NOMO-1 treated with DMSO at 0.1 percent for 48 hours (cell line): ENCODE results near the gene CAMK2B.

ENCODE experiments used
- DNase-seq: peaks from one replicate; lab custom pipeline; 2025; ENCODE audit not compliant: unreplicated experiment; lab: John Stamatoyannopoulos, UW

Gene CAMK2B

DNA sequence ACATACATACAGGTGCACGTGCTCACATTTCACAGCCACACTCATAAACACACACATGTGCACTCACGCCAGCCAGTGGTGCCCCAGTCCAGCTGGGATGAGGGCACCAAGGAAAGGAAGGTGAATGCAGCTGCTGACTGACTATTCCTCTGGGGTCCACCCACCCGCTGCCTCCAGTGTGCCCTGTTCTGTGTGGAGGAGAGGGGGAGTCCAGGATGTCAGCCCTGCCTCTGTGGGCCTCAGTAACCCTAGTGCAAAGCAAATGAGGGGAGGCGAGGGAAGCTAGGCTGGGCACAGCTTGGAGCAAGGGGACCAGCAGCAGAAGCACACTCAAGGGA is 67.0 kb downstream of the CAMK2B start:
- DNase-seq: no peak

DNA sequence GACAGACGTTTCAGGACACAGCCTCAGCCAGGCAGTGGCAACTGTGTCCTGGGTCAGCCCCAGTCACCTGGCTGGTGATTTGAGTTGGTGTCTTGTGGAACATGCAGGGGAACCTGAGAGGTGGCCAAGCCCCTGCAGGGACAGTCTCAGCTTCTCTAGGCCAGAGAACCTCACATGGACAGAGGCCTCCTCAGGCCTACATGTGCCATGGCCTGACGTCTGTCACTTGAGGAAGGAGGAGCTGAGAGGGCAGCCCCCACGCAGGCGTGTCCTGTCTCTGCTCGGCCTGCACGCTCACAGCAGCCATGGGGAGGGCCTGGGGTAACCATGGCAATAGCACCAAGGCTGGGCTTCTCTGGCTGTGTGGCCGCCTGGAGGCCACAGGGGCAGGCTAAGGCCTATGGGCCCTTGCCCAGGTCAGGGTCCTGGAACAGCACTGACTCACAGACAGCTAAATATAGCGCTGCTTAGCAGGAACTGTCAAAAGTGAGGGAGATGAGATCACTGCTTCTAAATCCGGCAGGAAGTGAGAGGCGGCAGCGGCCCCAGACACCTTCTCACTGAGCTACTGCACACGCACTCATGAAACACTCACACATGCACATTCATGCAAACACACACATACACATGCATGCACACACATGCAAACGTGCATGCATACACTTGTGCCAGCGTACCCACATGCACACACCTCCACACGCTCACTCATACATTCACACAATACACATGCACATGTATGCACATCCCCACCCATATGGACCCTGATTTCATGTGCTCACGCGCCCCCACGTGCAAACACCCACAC is 67.6 kb downstream of the CAMK2B start:
- DNase-seq: peak; percentile 89

DNA sequence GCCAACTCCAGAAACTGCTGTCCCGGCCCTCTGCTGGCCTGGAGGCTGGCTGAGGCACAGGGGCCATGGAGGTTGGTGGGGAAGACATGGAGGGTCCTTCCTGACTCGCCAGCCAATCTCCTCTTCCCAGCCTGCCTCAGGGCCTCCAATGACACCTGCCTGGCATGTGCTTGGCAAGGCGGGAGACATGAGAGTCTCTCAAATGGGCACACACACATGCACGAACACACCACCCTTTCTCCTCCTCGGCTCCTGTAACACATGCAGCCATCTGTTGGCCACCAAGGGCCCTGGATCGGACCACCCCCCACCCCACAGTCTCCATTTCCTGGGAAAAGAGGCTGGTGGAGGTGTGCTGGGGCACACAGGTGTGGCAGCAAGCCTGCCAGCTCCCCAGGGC is 68.2 kb downstream of the CAMK2B start:
- DNase-seq: no peak

DNA sequence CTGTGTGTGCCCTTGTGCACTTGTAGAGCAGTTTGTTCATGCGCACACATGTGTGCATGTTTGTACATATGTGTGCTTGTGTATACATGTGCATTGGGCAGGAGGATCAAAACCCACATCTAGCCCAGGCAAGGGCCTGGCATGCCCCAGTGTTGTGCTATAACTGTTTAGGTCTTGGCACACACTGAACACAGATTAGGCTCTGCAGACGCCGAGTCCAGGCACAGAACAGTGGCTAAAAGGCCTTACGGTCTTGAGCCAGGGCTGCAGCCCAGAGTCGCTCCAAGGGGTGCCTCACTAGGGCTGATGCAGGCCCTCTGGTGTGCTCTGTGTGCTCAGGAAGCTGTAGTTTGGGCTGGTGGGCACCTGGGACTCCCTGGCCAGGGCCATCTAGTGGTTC is 68.9 kb downstream of the CAMK2B start:
- DNase-seq: no peak

DNA sequence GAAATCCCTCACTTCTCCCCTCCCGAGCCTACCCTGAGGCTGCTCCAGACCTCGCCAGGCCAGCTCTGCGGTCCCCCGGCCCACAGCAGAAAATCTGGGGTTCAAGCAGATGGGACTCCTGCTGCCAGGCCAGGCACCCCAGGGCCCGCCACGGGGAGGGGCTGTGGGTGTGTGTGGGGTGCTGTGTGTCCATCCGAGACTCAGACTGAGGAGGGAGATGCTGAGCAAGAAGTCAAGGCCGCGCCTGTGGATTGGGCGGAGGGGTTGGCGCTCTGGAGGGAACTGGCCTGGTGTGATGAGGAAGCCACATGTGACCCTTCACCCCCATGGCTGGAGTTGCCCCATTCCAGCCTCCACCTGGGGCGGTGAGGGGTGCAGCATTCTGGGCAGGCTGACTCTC is 73.5 kb downstream of the CAMK2B start:
- no peak for DNase-seq

DNA sequence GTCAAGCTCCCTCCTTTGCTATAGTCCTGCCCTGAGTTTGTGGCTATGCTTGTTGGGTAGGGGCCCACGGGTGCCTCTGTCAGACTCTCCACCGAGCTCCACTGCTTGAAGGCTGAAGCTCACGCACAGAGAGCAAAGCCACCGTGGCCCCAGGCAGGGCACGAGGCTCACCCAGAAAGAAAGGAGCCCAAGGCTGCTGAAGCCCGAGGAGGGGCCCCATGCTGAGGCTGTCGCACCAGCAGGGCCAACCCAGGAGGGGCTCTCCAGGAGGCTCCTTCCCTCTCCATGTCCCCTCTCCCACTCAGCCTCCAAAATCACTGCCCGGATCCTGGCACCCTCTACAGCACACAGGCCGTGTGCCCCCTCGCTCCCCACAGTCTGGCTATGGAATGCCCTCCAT is 74.1 kb downstream of the CAMK2B start:
- DNase-seq: no peak

DNA sequence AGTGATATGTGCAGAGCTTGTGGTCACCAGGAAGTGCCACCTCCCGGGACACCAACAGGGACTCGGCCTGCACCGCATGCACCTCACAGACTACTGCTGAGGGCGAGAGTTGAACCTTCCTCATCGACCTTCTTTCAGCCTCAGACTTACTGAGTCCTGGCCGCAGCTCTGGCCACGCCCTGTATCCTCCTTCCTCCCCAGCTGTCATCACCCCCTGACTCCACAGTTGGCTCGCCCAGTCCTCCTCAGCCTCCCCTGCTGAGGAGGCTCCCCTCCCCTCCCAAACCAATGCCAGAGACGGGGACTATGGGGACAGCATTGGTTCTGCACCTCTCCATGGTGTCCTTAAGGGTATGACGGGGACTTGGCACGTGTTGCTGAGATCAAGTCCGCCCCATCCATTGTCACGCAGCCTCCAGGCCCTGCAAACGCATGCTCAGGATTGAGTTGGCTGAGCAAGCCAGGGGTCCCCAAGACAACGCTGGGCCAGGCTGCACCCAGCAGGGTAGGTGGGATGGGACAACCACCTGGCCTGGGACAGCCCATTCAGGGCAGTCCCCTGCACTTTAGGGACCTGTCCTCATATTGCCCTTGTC is 75.7 kb downstream of the CAMK2B start:
- DNase-seq: no peak

DNA sequence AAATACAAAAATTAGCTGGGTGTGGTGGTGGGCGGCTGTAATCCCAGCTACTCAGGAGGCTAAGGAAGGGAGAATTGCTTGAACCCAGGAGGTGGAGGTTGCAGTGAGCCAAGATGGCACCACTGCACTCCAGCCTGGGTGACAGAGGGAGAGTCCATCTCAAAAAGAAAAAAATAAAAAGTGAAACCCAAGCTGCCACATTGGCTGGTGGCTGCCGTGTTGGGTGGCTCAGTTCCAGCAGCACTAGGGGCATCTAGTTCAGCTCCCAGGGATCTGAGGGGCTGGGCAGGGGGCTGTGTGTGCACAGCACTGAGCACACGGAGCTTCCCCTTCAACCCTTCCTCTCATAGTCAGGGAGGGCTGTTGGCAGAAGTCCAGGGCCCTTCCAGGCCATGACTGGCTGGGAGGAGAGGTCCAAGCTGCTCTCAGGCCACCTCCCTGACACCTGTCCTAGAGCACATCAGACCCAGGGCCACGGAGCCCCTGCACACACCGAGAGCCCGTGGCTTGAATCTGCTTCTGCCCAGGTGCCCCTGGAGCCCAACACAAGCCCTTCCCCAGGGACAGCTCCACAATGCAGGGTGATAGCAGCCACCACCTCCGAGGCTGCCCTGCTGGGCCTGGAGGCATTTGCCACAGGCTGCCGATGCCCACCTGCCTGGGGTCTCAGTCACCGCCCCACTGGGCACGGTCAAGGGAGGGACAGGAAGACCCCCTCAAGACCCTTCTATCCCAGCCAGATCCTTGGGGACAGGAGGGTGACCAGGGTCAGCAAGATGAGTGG is 77.3 kb downstream of the CAMK2B start:
- DNase-seq: no peak

DNA sequence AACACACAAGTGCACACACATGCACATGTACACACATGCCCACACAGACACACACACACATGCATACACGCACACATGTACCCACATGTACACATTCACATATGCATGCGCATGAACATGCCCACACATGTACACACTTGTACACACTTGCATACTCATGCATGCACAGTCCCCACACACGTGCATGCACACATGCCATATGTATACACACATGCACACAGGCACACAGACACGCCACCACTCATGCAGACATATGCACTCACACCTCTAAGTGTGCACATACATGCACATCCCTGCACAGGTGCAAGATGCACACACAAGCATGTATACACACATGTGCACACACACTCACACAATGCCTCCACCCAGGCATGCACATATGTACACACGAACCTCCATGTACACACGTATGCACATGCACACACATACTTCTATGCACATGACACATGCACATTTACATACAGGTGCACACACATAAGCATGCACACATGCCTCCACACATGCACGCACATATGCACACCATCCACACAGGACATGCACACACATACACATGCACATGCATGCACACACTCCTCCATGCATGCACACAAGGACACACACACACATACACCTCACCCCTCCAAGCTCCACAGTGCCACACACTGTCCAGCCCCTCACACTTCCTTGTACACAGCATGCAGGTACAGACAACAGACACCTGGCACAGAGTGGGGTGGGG is 78.8 kb downstream of the CAMK2B start:
- DNase-seq: no peak

DNA sequence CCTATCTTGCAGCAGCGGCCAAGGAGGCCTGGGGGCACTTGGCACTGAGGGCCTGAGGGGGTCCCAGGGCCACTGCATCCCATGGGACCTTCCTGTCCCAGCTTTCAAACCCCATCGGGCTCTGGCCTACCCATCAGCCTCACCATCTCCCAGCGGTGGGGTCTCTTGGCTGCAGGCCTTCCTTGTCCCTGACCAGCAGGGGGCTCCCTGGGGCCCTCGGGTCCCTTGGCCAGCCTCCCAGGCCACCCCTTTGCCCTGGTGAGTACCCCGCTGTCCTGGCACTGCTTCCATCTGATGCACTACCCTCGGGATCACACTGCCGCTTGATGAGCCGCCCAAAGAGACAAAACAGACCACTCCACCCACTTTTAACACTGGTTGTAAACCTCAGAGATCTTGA is 81.1 kb downstream of the CAMK2B start:
- peak; percentile 5 for DNase-seq

DNA sequence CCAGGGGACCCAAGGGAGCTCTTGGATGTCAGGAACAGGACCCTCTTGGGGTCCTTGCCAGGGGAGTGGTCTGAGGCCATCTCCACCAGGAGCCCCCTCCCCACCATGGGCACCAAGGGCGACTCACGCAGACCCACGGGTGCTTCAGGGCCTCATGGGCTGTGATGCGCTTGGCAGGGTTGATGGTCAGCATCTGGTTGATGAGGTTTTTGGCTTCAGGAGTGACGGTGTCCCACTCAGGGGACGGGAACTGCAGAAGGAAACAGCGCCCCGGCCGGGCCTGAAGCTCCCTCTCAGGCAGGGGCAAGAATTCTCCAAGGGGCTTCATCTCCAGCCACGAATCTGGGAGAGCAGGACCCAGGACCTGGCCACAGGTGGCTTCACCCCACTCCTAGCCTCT is 83.3 kb downstream of the CAMK2B start:
- DNase-seq: no peak

DNA sequence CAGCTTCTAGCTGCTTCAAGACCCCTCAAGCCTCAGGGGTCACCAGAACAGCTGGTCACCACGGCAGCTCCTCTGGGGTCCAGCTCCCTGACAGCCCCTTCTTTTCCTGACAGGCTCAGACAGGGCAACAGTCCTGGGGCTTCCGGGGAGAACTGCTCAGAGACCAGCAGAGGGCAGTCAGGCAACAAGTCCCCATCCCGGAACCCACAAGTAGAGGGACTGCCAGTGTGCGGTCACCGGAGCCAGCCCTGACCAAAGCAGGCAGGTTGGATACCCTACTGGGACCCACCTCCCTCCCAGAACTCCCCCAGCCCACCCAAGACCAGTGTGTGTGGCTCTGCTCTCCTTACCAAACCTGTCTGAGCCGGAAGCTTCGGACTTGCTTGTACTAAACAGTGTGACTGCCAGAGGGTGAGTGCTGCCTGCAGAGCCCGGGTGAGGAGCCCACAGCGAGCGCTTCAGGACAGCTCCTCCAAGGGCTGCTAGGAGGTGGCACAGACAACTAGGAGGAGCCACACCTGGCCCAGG is 84.3 kb downstream of the CAMK2B start:
- peak; percentile 80 for DNase-seq

DNA sequence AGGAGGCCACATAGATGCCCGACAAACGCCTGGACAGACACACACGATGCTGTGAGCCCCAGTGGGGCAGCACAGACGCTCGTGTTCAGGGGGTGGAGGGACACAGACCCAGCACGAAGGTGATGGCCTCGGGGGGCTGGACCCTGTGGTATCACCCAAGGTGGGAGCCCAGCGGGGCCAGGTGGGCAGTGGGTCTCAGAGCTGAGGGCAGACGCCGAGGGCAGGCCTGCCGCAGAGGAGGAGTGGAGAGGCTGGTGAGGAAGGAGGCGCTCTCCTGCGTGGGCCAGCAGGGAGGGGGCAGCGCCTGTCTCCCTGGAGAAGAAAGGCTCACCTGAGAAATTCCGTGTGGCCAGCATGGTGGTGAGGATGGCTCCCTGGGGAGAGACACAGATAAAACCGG is 85.0 kb downstream of the CAMK2B start:
- DNase-seq: no peak

DNA sequence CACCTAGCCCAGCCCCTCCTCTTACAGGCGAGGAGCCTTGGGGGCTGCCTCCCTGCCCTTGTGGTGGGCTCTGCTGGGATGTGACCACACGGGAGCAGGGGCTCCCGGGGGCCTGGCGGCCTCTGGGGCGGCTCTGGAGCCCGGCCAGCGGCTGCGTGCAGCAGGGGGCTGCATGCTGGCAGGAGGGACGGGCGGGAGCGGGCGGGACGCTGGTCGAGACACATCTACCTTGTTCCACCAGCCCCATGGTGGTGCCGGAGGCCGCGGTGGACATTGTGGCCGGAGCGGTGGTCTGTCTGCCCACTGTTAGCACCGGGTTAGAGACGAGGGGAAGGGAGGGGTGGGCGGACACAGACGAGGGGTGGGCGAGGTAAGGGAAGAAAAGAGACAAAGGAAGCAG is 86.0 kb downstream of the CAMK2B start:
- DNase-seq: no peak

DNA sequence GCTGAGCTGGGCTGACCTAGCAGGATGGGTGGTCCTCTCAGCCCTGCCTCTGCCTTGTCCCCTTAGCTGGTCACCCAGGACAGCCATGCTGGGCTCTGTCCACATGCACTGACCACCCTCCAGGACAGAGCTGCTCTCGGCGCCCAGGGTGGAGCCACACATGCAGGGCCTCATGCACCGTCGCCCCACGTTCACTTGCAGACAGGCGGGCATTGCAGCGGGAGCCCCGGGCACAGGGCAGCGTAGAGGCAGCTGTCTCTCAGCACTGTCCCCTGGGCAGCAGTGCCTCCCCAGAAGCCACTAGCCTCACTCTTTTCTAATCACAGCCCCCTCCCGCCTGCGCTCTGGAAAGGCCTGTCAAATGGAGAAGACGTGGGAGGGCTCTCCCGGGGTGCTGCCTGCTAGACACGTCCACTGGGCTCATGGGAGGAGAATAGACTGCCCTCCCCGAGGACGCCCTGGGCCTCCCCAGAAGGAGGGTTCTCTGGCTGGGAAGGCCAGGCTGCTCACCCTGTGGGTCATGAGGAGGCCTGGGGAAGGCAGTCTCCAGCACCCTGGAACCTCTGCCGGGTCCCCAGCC is 87.2 kb downstream of the CAMK2B start:
- no peak for DNase-seq

DNA sequence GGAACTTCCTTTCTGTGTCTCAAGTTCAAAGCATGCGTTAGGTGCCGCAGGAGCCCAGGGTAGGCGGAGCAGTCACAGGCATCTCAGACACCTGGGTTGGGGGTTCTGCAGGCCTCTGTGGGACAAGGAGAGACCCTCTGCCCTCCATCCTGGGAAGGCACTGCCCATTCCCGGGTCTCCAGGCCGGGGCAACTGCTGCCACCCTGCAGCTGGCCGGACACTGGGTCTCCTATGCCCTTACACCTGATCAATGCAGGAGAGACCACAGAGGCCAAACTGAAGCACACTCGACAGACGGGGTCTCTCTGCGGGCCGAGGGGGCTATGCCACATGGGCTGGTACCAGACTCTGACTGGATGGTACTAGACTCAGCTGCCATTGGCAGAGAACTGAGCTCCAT is 87.7 kb downstream of the CAMK2B start:
- no peak for DNase-seq

DNA sequence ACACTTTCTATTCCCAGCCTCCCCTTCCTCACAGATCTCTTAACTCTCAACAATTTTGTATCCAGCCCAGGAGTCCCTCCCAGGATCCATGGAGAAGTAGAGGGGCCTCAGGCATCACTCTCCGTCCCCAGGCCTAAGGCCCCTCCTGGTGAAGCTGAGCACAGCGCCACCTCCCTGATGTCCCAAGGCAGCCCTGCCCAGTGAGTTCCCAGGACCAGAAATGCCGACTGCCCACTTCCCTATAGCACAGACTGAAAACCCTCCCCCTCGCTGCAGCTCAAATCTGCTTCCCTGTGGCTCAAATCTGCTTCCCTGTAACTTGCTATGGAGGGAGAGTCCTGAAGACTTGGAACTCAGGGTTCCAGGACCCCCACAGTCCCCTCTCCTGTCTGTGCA is 89.1 kb downstream of the CAMK2B start:
- peak; percentile 63 for DNase-seq

DNA sequence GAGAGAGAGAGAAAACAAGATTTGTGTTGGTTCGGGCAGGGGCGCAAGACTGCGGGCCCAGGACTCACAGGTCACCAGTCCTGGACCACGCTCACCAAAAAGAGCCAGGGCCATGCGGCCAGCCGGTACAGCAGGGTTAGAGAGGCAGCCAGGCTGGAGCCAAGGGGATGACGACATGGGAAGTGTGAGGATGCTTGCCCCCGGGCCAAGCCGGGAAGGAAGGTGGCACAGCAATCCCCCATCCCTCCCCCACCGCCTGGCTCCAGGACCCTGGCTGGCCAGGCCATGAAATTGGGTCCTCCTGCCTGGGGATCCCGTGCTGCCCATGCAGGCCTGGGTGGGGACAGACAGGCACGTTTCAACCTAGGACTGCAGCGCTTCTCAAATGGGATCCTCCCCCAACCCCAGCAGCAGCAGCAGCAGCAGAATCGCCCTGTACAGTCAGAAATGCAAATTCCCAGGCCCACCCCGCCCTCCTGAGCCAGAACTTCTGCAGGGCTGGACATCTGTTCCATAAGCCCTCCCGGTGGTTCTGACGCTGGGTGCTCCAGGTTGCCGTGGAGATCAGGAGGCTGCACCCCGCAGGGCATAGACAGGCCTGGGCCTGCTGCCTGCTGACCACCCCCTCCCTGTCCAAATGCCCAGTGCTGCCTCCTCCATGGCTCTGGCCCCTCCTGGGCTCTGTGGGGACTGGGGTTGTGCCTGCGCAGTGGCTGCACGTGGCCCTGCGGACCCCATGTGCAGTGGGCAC is 89.6 kb downstream of the CAMK2B start:
- no peak for DNase-seq

DNA sequence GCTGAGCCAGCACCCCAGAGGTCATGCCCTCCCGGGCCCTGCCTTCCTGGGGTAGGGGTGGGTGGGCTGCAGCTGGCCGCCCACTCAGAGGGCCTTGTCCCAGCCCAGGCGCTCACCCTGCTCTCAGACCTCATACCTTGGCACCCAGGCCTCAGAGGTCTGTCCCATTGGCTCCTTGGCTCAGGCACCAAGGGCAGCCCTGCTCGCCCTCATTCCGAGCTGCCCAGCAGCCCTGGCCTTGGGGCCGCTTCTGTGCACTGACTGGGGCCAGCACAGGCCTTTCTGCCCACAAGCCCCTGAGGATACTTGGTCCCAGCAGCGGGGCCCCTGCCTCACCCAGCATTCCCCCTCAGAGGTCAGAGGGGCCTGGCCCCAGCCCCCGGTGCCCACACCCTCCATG is 90.3 kb downstream of the CAMK2B start:
- no peak for DNase-seq
